Skeletal muscle satellite cell (primary cell): ENCODE results near the gene AEN.
"Not testable (repeated sequence)": the region's sequence is repeated elsewhere in the genome, so short reads cannot be mapped to it uniquely, and the experiment has no call there.

Experiments used
- H3K27me3 ChIP-seq: 2 replicates; pipeline ENCODE4 v1.7.0; 2013; ENCODE audit warnings: low read length; ENCODE audit not compliant: control insufficient read depth, insufficient read depth
- H3K36me3 ChIP-seq: 2 replicates; pipeline ENCODE4 v1.7.0; 2013; ENCODE audit warnings: mild to moderate bottlenecking, control low read depth, low read length; ENCODE audit not compliant: insufficient read depth
- H3K4me1 ChIP-seq: 2 replicates; pipeline ENCODE4 v1.7.0; 2013; ENCODE audit warnings: low read length; ENCODE audit not compliant: control insufficient read depth, insufficient read depth
- H3K4me2 ChIP-seq: 2 replicates; pipeline ENCODE4 v1.7.0; 2013; ENCODE audit warnings: mild to moderate bottlenecking, low read length
- H3K4me3 ChIP-seq: 2 replicates; pipeline ENCODE4 v1.7.0; 2013; ENCODE audit warnings: low read length
- H3K9ac ChIP-seq: 2 replicates; pipeline ENCODE4 v1.7.0; 2013; ENCODE audit warnings: mild to moderate bottlenecking, low read depth, low read length, moderate library complexity
- H3K9me3 ChIP-seq: replicated peaks from 2 replicates; pipeline ENCODE4 v1.7.0; 2013; ENCODE audit warnings: mild to moderate bottlenecking, control low read depth, low read length

AEN gene

DNA sequence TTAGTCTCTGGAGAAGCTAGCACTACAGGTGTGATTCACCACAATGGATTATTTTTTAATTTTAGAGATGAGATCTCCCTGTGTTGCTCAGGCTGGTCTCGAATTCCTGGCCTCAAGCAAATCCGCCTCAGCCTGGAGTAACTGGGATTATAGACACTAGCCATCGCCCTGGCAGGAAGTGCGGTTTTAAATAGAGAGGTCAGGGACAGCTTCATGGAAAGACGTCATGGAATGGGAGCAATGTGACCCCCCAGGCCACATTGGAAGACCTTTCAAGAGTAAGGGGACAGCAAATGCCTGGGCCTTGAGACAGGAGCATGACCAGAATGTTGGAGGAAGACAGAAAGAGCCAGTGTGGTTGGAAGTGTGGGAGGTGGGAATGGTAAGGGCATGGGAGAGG is 15.5 kb downstream of the AEN start:
- Histone ChIP-seq H3K36me3 (peaks cover 26% of the 10 kb centered on the region), H3K4me2 (no peak overlapping the region), H3K9ac (no peak overlapping the region), H3K4me3 (no peak overlapping the region), H3K4me1 (peaks cover 24% of the 10 kb centered on the region), H3K27me3 (no peaks in the 10 kb centered on the region), H3K9me3 (no peaks in the 10 kb centered on the region)

DNA sequence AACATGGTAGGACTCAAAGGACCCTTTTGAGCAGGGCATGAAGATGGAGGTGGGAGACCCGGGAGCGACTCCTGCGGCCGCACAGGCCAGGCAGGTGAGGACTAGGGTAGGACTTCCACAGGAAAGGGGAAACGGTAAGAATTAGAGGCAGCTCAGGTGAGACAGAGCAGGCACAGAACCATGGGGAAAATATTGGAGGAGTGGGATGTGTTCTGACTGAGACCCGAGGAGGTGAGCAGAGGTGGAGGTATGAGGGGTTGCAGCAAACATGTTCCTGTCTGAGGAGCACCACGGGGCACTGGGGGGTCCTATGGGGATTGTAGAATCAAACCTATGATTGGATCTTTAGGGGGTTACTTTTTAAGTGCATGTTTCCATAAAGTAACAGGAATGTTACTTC is 16.3 kb downstream of the AEN start:
- no peak overlapping the region for H3K4me2 ChIP-seq
- H3K4me3 ChIP-seq, result no peak overlapping the region
- peaks cover 21% of the 10 kb centered on the region for H3K36me3 ChIP-seq
- peaks cover 24% of the 10 kb centered on the region for H3K4me1 ChIP-seq
- peak overlapping the region; percentile 73 for H3K9ac ChIP-seq
- H3K27me3 ChIP-seq, result no peaks in the 10 kb centered on the region
- H3K9me3 ChIP-seq, result no peaks in the 10 kb centered on the region

DNA sequence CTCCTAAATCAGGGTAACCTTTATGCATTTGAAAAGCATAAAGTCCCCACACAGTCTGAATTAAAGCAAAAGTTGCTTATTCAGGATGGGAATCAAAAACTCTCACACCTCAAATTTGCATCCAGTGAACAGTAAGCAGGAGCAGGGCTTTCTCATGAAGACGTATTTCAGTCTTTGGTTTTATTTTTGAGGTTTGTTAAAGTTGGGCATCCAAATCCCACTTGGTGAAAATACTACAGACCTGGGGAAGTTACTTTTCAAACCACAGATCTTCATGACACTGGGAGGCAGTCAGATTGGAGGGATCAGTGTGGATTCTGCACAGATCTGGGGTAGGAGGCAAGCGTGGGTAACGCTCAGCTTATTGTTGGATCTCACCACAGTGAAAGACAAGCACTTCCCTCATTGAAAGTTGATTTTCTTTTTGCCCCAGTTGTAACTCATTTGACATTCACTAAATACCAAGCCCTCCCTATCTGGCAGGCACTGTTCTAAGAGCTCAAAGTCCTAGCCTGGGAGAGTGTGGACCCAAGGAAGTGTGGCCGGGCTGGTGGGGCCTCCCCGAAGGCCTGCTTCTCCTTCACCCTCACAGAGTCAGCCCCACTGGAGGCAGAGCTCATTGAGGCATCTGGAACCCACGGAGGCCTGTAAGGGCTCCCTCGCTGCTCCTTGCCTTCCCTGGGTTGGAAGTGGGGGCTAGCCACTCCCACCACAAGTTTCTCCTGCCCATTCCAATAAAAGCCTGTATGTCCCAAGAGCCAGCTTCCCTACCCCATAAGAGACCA is 16.9 kb downstream of the AEN start:
- Histone ChIP-seq H3K9ac (peak overlapping the region; percentile 73), H3K27me3 (no peaks in the 10 kb centered on the region), H3K9me3 (no peaks in the 10 kb centered on the region), H3K4me3 (peak overlapping the region; percentile 58), H3K36me3 (peaks cover 21% of the 10 kb centered on the region), H3K4me1 (peaks cover 24% of the 10 kb centered on the region), H3K4me2 (peak overlapping the region; percentile 71)

DNA sequence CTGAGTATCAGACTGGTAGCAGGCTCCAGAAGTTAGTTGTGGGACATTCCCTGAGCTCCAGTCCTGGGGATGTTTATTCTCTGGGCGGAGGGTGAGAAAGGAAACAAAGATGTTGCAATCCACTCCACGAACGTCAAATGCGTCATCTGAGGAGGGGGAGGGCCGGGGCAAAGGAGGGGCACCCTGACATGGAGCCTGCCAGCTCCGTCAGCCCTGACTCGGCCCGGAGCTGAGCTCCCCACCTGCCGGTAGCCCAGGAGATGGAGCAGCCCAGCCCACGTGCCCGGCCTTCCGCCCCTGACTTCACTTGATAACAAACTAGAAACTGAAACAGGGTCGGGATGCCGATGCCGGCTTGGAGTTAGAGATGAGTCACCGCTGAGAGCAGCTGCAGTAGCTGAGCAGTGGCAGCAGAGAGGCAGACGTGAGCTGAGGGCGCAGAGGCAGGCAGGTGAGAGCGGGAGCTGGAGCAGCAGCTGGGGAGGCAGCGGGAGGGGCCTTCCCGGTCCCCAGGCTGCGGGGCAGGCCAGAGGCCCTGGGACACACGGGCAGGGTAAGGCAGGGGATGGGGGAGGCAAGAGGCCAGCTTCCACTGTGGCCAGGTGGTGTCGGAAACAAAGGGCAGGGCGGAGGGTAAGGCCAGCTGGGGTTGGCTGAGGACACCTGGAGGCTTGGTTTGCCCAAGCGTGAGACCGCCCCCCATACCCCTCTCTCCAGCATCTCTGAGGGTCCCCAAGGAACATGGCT is 17.7 kb downstream of the AEN start, which contains the start of gene ISG20:
TSS of gene ISG20 (plus strand) at position 391 of the 747 bp plus-strand sequence. CDS start at position 742, 351 bp downstream.
- Histone ChIP-seq H3K4me2 (peak within 1 kb of the TSS; percentile 71), H3K4me1 (peaks cover 24% of the 10 kb centered on the region), H3K9me3 (no peaks in the 10 kb centered on the region), H3K4me3 (peak within 1 kb of the TSS; percentile 58), H3K27me3 (no peaks in the 10 kb centered on the region), H3K36me3 (peaks cover 17% of the 10 kb centered on the region), H3K9ac (peak within 1 kb of the TSS; percentile 73)

DNA sequence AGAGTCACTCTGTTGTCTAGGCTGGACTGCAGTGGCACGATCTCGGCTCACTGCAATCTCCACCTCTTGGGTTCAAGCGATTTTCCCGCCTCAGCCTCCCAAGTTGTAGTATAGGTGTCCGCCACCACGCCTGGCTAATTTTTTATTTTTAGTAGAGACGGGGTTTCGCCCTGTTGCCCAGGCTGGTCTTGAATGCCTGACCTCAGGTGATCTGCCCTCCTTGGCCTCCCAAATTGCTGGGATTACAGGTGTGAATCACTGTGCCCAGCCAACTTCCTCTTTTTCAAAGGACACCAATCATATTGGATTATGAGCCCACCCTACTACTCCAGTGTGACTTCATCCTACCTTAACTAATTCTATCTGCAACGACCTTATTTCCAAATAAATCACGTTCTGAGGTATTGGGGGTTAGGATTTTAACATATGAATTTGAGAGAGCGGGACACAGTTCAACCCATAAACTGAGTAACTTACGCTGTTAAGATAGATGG is 20.9 kb downstream of the AEN start:
- no peak overlapping the region for H3K9ac ChIP-seq
- no peaks in the 10 kb centered on the region for H3K9me3 ChIP-seq
- H3K4me2 ChIP-seq, result no peak overlapping the region
- peaks cover 18% of the 10 kb centered on the region for H3K4me1 ChIP-seq
- H3K36me3 ChIP-seq, result no peaks in the 10 kb centered on the region
- no peak overlapping the region for H3K4me3 ChIP-seq
- no peaks in the 10 kb centered on the region for H3K27me3 ChIP-seq

DNA sequence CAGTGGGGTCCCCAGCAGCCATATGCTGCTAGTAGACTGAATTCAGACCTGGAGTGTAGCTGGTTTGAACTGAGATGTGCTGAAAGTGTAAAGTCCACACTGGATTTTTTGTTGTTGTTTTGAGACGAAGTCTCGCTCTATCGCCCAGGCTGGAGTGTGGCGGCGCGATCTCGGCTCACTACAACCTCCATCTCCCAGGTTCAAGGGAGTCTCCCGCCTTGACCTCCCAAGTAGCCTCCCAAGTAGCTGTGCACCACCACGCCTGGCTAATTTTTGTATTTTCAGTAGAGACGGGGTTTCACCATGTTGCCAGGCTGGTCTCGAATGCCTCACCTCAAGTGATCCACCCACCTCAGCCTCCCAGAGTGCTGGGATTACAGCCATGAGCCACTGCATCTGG is 21.4 kb downstream of the AEN start:
- not testable (repeated sequence) for H3K9ac ChIP-seq, H3K4me2 ChIP-seq, H3K4me3 ChIP-seq, H3K36me3 ChIP-seq, H3K9me3 ChIP-seq, H3K27me3 ChIP-seq
- H3K4me1 ChIP-seq, result peaks cover 17% of the 10 kb centered on the region

DNA sequence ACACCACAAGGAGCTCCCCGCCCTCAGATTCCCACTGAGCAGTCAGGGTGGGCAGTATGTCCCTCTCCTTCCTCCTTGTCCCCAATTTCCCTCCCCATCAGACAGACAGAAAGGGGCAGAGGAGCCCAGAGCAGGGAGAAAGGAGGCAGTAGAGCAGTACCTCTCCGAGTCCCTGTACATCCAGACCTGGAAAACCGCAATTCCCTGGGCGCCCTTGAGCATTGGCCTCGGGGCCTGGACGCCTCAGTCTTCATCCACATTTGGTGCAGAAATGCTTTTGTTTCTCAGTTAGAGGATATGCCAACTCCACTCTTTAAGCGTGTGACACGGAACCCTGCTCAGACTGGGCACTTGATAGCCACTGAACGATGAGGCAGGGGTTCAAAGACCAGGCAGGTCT is 23.6 kb downstream of the AEN start:
- no peak overlapping the region for H3K4me2 ChIP-seq
- H3K27me3 ChIP-seq, result no peaks in the 10 kb centered on the region
- peaks cover 13% of the 10 kb centered on the region for H3K4me1 ChIP-seq
- no peaks in the 10 kb centered on the region for H3K36me3 ChIP-seq
- H3K9me3 ChIP-seq, result no peaks in the 10 kb centered on the region
- H3K4me3 ChIP-seq, result no peak overlapping the region
- no peak overlapping the region for H3K9ac ChIP-seq

DNA sequence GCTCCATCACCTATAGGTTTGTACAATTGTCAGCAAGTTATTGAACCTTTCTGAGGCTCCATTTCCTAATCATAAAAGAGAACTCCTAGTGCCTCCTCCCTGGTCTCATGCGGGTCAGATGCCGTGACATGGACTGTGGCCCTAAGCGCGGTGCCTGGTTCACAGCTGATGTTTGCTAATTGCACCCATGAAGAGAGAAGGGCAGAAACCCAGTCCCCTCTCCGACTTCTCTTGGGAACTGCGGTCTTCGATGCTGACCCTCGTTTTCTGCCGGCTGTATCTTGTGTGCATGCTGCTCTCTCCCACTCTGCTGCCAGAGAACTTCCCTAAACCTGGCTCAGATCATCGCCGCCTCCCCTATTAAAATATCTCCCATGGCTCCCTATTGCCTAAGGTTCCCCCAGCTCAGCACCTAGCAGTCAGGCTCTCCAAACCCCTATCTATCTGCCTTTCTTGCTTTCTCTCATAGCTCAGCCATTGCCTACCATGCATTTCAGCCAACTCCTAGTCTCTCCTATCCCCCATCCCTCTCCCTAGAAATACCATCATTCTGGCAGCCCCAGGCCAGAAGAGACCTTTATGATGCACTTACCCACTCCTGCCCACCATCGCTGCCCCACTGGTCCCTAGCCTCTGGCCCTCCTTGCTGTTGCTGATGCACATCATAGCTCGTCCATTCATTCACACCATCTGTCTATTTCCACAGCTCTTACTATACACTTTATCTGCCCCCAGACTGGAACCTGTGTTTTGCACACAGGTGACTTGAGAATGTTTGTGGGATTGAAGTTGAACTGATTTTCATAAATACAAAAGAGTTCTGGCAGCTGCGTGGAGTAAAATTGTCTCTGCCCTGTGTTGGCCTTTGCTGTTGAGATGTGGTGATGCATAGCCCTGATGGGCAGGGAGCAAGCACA is 24.3 kb downstream of the AEN start:
- Histone ChIP-seq H3K9ac (no peak overlapping the region), H3K4me3 (no peak overlapping the region), H3K36me3 (no peaks in the 10 kb centered on the region), H3K27me3 (no peaks in the 10 kb centered on the region), H3K9me3 (no peaks in the 10 kb centered on the region), H3K4me2 (no peak overlapping the region), H3K4me1 (peaks cover 16% of the 10 kb centered on the region)

DNA sequence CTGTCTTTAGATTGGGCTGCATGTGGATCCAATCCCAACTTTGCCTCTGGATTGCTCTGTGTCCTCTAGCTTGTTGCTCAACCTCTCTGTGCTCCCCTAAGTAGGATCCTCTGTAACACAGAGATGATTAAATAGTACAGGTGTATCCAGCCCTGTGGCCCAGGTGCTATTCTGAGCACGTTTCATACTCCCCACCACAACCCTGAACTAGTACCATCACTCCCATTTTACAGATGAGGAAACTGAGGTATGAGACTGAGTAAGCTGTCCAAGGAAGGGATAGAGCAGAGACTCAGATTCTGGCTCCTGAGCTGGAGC is 24.9 kb downstream of the AEN start:
- H3K36me3 ChIP-seq, result no peaks in the 10 kb centered on the region
- H3K4me3 ChIP-seq, result no peak overlapping the region
- no peaks in the 10 kb centered on the region for H3K27me3 ChIP-seq
- no peak overlapping the region for H3K4me2 ChIP-seq
- H3K9ac ChIP-seq, result no peak overlapping the region
- no peaks in the 10 kb centered on the region for H3K9me3 ChIP-seq
- peaks cover 16% of the 10 kb centered on the region for H3K4me1 ChIP-seq

DNA sequence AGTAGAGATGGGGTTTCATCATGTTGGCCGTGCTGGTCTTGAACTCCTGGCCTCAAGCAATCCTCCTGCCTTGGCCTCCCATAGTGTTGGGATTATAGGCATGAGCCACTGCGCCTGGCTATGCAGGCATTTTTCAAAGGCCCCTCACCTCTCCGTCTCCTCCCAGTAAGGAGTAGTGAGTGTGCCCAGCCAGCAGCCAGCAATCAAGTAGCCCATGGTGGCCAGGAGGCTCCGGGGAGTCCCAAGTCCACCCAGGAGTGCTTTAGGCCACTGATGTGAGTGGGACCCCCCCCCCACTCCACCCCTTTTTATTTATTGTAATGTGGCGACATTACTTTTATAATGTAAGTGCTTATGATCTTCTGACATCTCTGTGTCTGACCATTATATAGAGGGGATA is 25.8 kb downstream of the AEN start:
- H3K27me3 ChIP-seq, result no peaks in the 10 kb centered on the region
- H3K4me2 ChIP-seq, result no peak overlapping the region
- no peaks in the 10 kb centered on the region for H3K36me3 ChIP-seq
- no peak overlapping the region for H3K4me3 ChIP-seq
- peaks cover 16% of the 10 kb centered on the region for H3K4me1 ChIP-seq
- no peak overlapping the region for H3K9ac ChIP-seq
- no peaks in the 10 kb centered on the region for H3K9me3 ChIP-seq
